B cell (primary cell): ENCODE data around the gene DUSP16. TPM values are rescaled to one million over a fixed set of nuclear protein-coding genes. Genes with fewer than 3 reads are reported as not detected.

Experiments used
- ATAC-seq: fragments of 200-7000 bp; cut with Tn5 transposase; one replicate; pipeline ENCODE4 v1.10.0; 2021; ENCODE audit warnings: low read depth, mild to moderate bottlenecking, moderate number of reproducible peaks, moderate library complexity
- CTCF ChIA-PET: fragments of 350-600 bp; sonication (Branson Sonifier 250); formaldehyde crosslinking; loops from one replicate; lab custom pipeline; 2021; ENCODE audit warnings: antibody characterized with exemption, inconsistent platforms; lab: Charles Lee
- POLR2A ChIA-PET: fragments of 350-600 bp; sonication (Branson Sonifier 250); formaldehyde crosslinking; loops from one replicate; lab custom pipeline; 2021; ENCODE audit warnings: antibody characterized with exemption; lab: Charles Lee
- DNase-seq: peaks from one replicate; pipeline ENCODE4 v3.0.0; 2013
- H2AFZ ChIP-seq: 2 replicates; pipeline ENCODE4 v1.6.1; 2012; ENCODE audit warnings: mild to moderate bottlenecking, low read depth, low read length; ENCODE audit not compliant: insufficient read depth, poor library complexity, severe bottlenecking
- H3K27ac ChIP-seq, 2 donors: 1 replicate in 1 of 2; 2 replicates in 1 of 2; pipeline ENCODE4 v1.5.1; 2012 to 2013; ENCODE audit warnings: low read length in 2 of 2, mild to moderate bottlenecking in 2 of 2, moderate library complexity in 1 of 2
- H3K27me3 ChIP-seq, 4 experiments: fragments of 200-600 bp in 1 of 4; sonication (generic) in 1 of 4; replicated peaks in 1 of 4; 1 replicate in 2 of 4; 2 replicates in 2 of 4; pipeline versions ENCODE4 v1.6.1 to v1.7.0; 2013 to 2016; ENCODE audit warnings: low read length in 3 of 4, mild to moderate bottlenecking in 2 of 4, mixed read lengths in 1 of 4, moderate library complexity in 1 of 4; ENCODE audit not compliant: insufficient read depth in 4 of 4, control insufficient read depth in 3 of 4; ENCODE audit errors: control extremely low read depth in 1 of 4
- H3K36me3 ChIP-seq, 2 experiments: replicated peaks in 1 of 2; 1 replicate in 1 of 2; 2 replicates in 1 of 2; pipeline versions ENCODE4 v1.6.1 to v1.7.1; 2013; ENCODE audit warnings: low read length in 1 of 2; ENCODE audit not compliant: insufficient read depth in 2 of 2, control insufficient read depth in 1 of 2; ENCODE audit errors: control extremely low read depth in 1 of 2, extremely low read depth in 1 of 2
- H3K4me1 ChIP-seq, 2 donors: fragments of 200-600 bp in 1 of 2; sonication (generic) in 1 of 2; 1 replicate in 1 of 2; 2 replicates in 1 of 2; pipeline versions ENCODE4 v1.5.1 to v1.6.1; 2013 to 2017; ENCODE audit warnings: low read length in 2 of 2; ENCODE audit not compliant: control insufficient read depth in 2 of 2, insufficient read depth in 2 of 2
- H3K4me2 ChIP-seq: replicated peaks from 2 replicates; pipeline ENCODE3; 2012; ENCODE audit warnings: mild to moderate bottlenecking, low read depth, low read length; ENCODE audit not compliant: poor library complexity, severe bottlenecking
- H3K4me3 ChIP-seq, 5 experiments: fragments of 200-600 bp in 1 of 5; sonication (generic) in 1 of 5; 1 replicate in 3 of 5; 2 replicates in 2 of 5; pipeline versions ENCODE4 v1.5.1 to v1.7.0; 2011 to 2016; ENCODE audit warnings: low read length in 4 of 5, mild to moderate bottlenecking in 4 of 5, low read depth in 2 of 5, control low read depth in 1 of 5, moderate library complexity in 1 of 5; ENCODE audit not compliant: insufficient read depth in 1 of 5; ENCODE audit errors: control extremely low read depth in 1 of 5, extremely low read depth in 1 of 5
- H3K79me2 ChIP-seq: fragments of 200-600 bp; sonication (generic); one replicate; pipeline ENCODE4 v1.6.0; 2016; ENCODE audit warnings: low read length; ENCODE audit not compliant: control insufficient read depth, insufficient read depth
- H3K9ac ChIP-seq: fragments of 200-600 bp; sonication (generic); 2 replicates; pipeline ENCODE4 v1.6.1; 2017; ENCODE audit warnings: mild to moderate bottlenecking, low read length, moderate library complexity
- H3K9me3 ChIP-seq, 3 donors: one replicate each; pipeline versions ENCODE4 v1.6.1 to v1.7.1; 2013; ENCODE audit warnings: low read length in 2 of 3; ENCODE audit not compliant: control insufficient read depth in 2 of 3, insufficient read depth in 1 of 3; ENCODE audit errors: control extremely low read depth in 1 of 3
- H4K20me1 ChIP-seq: 2 replicates; pipeline ENCODE4 v1.6.0; 2012; ENCODE audit warnings: mild to moderate bottlenecking, low read length; ENCODE audit not compliant: insufficient read depth, control insufficient read depth, poor library complexity, severe bottlenecking
- H3K27ac Mint-ChIP-seq: one replicate; pipeline ENCODE4 v1.8.0; 2021; ENCODE audit warnings: mixed read lengths
- H3K27me3 Mint-ChIP-seq: one replicate; pipeline ENCODE4 v1.8.0; 2021; ENCODE audit warnings: mixed read lengths
- H3K4me1 Mint-ChIP-seq: one replicate; pipeline ENCODE4 v1.8.0; 2021; ENCODE audit warnings: mixed read lengths
- H3K4me3 Mint-ChIP-seq: one replicate; pipeline ENCODE4 v1.8.0; 2021; ENCODE audit warnings: mixed read lengths
- H3K9me3 Mint-ChIP-seq: one replicate; pipeline ENCODE4 v1.8.0; 2022; ENCODE audit warnings: mixed read lengths; ENCODE audit not compliant: insufficient read depth
- CTCF ChIP-seq: fragments of 200-600 bp; IDR thresholded peaks from one replicate; pipeline ENCODE4 v1.8.0; 2022; ENCODE audit warnings: antibody characterized with exemption, mild to moderate bottlenecking
- EZH2 ChIP-seq: IDR thresholded peaks from 2 replicates; pipeline ENCODE4 v1.6.1; 2012; ENCODE audit warnings: borderline replicate concordance, low read depth, mild to moderate bottlenecking, moderate library complexity, low read length; ENCODE audit not compliant: insufficient read depth, poor library complexity, severe bottlenecking
- WGBS: methylation state at CpG from one replicate; pipeline ENCODE4 v1.1.5; 2013; ENCODE audit warnings: missing lambda C conversion rate; ENCODE audit not compliant: insufficient coverage; 5-methylcytosine and 5-hydroxymethylcytosine counted together
- intact Hi-C: fragments of 100-400 bp; cut with micrococcal nuclease; formaldehyde crosslinking; loops from one replicate; pipeline ENCODE4 v1.10.0; 2022
- polyA plus RNA-seq: library from polyadenylated mRNA; depleted of rRNA; stranded (reverse); fragments of >200 nt; gene quantifications from 2 replicates; pipeline ENCODE4 v1.2.3, GENCODE V29; 2012
- total RNA-seq, 2 donors: library from RNA; stranded (reverse); fragments of 120-200 nt in 1 of 2; gene quantifications; 1 replicate in 1 of 2; 2 replicates in 1 of 2; pipeline versions ENCODE4 v1.2.3 to v1.2.4, GENCODE V29; 2013 to 2022

DUSP16 gene
- total and polyA plus RNA-seq, 2 donors (not counting 1 experiment from before 2014, with no cell fraction given), result 0.37 to 5.6 TPM

- Histone ChIP-seq H3K79me2 (no peaks in the 10 kb centered on the region), H3K27ac (no peak overlapping the region), H3K9ac (no peak overlapping the region), H3K4me2 (no peak overlapping the region), H3K36me3 (peaks cover 2 to 27% of the 10 kb centered on the region in 2 experiments), H3K9me3 (no peaks in the 10 kb centered on the region), H3K4me1 (no peaks in the 10 kb centered on the region), H3K27me3 (no peaks in the 10 kb centered on the region), H4K20me1 (no peaks in the 10 kb centered on the region), H3K4me3 (no peak overlapping the region), H2AFZ (no peak overlapping the region)
- ATAC-seq, result no peak
- Mint-ChIP-seq H3K9me3 (no peaks in the 10 kb centered on the region), H3K27me3 (no peaks in the 10 kb centered on the region), H3K4me3 (no peak overlapping the region), H3K4me1 (peaks cover 12% of the 10 kb centered on the region), H3K27ac (no peak overlapping the region)
- CTCF ChIA-PET, result interaction anchor here (1.0 to 1.8 kb wide), 2 partner anchors 14 to 89 kb away, joined by 3 to 4 read pairs; no protein-coding TSS in a partner anchor
- DNase-seq, result no peak
- POLR2A ChIA-PET, result no interaction called here
- TF ChIP-seq CTCF (no peak), EZH2 (no peak)
- 98% methylated on average over 20 of the region's 20 CpGs for WGBS
- intact Hi-C loops, result no loop called here
Measured at GRCh38 chr12:12465522-12465921, 97.1 kb downstream of the DUSP16 start.

DNA sequence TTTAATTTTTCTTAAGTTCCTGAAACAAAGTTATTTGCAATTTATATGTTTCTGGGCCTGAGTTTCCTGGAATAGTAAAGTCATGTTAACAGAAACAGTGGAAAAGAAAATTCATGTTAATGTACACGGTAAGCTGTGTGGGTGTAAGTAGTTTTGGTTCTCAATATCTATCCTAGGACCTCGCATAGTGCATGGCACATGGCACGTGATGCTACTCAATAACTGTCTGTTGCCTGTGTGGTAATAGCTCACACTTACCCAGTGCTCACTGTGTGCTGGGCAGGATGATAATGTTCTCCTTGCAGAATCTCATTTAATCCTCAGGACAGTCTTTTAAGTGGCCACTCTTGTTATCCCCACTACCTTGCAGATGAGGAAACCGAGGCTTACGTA is 100.7 kb downstream of the DUSP16 start:
- H3K27me3 ChIP-seq, result no peaks in the 10 kb centered on the region
- Mint-ChIP-seq H3K4me1 (peaks cover 6% of the 10 kb centered on the region), H3K27me3 (no peaks in the 10 kb centered on the region), H3K27ac (no peak overlapping the region), H3K4me3 (no peak overlapping the region), H3K9me3 (no peaks in the 10 kb centered on the region)
- ATAC-seq (no peak), DNase-seq (no peak)
- CTCF ChIA-PET, result interaction anchor here (1.1 kb wide), 1 partner anchor 84 kb away, joined by 3 read pairs; no protein-coding TSS in a partner anchor
- H3K27ac ChIP-seq, result no peak overlapping the region
- POLR2A ChIA-PET, result no interaction called here
- peaks cover 0 to 14% of the 10 kb centered on the region in 2 experiments for H3K36me3 ChIP-seq
- H3K4me1 ChIP-seq, result no peaks in the 10 kb centered on the region
- no peaks in the 10 kb centered on the region for H4K20me1 ChIP-seq
- no peaks in the 10 kb centered on the region for H3K9me3 ChIP-seq
- H3K4me3 ChIP-seq, result no peak overlapping the region
- H3K9ac ChIP-seq, result no peak overlapping the region
- WGBS, result 94% methylated on average over 2 of the region's 5 CpGs
- intact Hi-C loops, result no loop called here
- H3K4me2 ChIP-seq, result no peak overlapping the region
- H2AFZ ChIP-seq, result no peak overlapping the region
- no peaks in the 10 kb centered on the region for H3K79me2 ChIP-seq
- TF ChIP-seq CTCF (no peak), EZH2 (no peak)
